Stimulated activated CD4-positive, alpha-beta T cell treated with anti-CD3 and anti-CD28 coated beads, Interleukin-12 subunit alpha, Interleukin-12 subunit beta, amount 100 ng/mL, for 4 hours (primary cell): ENCODE results near the gene RPS21.
A peak's percentile ranks its signal among the peaks of the same experiment; 100 is the strongest.

ENCODE experiments used
- DNase-seq: peaks from one replicate; pipeline ENCODE4 v3.0.0-alpha.2; 2020

RPS21 gene

DNA sequence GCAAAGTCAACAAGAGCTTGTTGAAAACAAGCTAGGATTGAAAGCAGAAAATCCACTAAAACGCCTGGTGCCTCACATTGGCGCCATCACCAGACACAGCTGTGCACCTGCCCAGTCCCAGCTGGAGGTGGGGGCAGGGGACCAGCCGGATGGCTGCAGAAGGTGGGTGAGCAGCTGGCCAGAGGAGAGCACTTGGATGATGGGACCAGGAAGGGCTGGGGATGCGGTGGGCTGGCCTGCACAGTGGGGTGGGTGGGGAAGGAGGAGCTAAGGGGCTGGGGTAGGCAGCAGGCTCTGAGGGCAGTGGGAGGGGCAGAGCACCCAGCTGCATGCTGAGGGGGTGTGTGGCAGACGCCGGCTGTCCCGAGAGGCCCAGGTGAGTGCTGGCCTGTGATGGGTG is 13.1 kb downstream of the RPS21 start:
- no peak for DNase-seq

DNA sequence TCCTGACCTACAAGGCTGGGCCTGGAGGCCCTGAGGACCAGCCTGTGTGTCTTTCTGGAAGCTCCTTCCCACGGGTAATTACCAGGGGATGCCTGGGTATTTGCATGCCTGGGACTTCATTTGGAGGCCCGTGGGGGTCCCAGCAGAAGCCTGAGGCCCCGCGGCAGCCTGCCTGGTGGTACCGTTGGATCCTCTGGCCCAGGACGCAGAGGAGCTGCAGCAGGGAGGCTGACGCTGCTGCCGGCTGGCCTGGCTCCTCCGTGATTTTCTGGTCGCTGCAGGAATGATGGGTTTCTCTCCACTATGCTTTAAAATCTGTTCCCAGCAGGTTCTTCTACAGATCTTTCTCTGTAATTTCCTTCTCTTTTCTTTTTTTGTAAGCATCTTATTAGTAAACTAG is 13.6 kb downstream of the RPS21 start:
- no peak for DNase-seq

DNA sequence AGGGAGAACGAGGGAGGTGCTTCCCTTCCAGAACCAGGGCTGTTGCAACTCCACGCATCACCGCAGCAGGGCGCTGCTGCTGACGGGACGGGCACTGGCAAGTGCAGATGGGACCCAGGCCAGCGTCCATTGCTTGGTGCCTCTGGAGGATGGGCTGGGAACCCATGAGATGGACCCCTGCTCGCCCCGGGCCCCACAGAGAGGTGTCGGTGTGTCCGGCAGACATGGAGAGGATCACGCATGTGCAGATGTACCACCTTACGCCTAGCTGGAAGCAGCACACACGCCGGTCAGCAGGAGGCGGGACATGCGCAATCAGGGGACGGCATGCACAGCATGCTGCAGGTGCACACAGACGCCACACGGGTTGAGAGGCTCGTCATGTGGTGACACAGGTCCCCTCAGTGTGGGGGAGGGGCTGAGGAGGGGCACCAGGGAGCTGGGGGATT is 14.5 kb downstream of the RPS21 start:
- no peak for DNase-seq

DNA sequence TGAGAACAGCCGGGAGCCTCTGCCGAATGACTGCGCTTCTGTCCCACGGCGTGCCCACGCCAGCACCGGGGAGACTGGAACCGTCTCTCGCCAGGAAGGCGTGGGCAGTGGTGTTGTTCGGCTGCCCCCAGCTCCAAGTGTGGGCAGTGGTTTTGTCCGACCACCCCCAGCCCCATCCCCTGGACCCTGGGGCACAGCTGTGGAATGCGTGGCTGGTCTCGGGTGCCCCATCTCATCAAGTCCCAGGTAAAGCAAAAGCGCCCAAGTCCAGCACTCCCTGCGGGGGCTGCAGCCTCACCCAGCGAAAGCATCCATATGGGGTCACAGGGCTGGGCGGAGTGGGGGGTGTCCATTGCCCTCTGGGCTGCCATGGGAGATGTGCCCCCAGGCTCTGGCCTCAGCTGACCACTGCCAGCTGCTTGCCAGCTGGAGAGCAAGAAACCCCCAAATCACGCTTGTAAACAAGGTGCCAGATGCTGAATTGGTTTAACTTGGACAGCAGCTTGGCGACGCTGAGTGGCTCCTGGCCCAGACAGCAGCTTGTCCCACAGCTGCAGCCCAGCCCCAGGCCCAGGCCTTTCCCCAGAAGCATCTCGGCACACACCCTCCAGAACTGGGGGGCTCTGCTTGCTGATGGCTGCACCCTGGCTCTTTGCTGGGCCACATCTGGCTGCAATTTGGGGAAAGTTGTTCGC is 15.7 kb downstream of the RPS21 start:
- no peak for DNase-seq

DNA sequence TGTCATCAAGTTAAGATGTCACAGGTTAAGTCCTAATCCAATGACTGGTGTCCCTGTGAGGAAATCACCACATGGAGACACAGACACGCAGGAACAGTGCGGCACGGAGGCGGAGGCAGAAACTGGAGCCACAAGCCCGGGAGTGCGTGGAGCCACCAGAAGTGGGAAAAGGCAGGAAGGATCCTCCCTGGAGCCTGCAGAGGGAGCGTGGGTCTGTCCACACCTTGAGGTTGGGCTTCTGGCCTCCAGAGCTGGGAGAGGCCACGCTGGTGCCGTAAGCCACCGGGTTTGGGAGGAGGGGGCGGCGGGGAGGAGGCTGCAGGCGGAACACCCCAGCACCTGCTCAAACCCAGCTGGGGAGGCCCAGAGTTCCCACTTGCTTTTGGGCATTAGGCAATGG is 16.4 kb downstream of the RPS21 start:
- DNase-seq: no peak

DNA sequence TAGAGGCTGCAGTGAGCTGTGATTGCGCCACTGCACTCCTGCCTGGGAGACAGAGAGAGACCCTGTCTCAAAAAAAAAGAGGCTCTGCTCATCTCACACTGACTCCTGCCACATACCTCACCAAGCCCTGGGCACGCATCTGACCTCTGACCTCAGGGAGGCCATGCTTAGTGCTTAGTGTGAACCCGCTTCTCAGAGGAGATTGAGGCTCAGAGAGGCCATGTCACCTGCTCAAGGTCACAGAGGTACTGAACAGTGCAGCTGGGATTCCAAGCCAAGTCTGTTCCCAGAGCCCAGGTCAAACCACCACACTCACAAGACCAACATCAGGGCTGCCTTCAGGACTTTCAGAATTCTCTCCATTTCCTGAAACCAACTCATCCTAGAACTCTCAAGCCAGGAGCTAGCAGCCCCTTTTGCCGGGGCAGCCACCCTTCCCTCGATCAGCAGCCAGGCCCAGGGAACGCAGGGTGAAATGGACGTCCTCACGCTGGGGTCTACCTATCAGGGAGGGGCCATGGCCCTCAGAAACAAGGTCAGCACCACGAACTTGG is 17.3 kb downstream of the RPS21 start:
- no peak for DNase-seq

DNA sequence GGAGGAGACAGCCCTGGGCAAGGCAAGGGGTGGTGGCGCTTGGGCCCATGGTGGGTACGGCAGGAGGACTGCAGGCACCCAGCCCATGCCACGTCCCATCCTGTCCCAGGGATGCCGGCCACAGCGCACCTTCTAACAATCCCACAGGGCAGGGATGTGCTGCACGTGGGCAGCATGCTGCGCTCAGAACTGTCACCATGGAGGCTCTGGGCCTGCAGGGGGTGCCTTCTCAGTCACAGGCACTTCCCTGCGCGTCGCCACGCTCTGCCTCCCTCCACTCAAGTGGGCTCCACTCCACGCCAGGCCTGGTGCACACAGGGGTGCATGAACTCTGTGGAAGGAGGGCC is 17.8 kb downstream of the RPS21 start:
- DNase-seq: no peak

DNA sequence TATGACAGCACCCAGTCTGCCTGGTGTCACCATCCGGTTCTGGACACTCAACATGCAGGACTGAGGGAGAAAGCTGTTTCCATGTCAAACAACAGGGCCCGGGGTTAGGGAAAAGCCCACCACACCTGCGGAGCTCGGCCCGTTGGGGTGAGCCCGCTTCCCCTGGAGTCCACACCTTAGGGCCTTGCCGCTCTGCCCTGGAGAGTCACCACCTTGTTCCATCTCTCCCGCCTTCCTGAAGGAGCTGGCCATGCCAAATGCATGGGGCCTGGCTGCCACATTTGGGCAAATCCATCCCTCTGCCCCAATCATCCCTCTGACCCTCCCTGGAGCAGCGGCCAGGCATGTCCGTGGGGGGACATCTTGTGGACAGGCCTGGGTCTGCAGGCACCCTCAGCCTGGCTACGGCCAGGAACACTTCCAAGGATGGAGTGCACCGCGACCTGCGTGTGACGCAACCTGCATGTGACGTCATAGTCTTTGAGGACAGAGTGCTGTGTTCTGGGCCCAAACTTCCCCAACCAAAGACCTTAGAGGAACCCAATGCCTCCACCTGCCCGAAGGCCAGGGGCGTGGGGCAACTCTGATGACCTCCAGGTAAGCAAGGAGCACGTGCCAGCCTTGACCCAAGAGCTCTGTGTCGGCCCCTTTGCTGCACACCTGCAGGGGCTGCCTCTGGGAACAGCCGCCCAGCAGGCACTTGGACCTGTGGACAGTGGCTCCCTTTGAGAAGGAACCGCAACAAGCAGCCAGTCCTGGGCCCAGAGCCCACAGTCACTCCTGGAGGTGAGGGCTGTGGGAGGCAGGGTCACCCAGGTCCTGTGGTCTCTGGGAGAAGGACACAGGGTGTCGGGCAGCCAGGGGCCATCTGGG is 18.4 kb downstream of the RPS21 start:
- no peak for DNase-seq

DNA sequence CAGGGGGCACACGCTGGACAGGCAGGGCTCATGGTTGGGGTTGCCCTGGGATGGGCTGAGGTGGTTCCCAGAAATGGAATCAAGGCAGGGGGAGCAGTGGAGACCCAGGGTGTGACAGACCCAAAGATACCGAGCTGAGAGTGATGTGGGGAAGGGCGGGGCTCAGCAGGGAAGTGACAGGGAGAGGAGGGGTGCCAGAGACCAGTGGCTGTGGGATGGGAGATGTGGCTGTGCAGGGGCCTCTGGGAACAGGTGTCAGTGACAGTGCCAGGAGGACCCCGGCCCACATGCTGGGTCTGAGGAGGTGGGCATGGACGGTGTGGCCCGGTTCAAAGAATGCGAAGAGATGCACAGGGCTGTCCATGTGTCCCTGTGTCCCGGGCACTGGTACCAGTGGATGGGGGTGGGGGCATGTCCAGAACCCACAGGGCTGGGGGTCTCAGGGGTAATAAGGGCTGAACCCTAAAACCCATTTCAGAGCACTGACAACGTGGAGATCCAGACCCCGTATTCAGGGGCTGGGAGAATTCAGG is 19.1 kb downstream of the RPS21 start:
- DNase-seq: no peak

DNA sequence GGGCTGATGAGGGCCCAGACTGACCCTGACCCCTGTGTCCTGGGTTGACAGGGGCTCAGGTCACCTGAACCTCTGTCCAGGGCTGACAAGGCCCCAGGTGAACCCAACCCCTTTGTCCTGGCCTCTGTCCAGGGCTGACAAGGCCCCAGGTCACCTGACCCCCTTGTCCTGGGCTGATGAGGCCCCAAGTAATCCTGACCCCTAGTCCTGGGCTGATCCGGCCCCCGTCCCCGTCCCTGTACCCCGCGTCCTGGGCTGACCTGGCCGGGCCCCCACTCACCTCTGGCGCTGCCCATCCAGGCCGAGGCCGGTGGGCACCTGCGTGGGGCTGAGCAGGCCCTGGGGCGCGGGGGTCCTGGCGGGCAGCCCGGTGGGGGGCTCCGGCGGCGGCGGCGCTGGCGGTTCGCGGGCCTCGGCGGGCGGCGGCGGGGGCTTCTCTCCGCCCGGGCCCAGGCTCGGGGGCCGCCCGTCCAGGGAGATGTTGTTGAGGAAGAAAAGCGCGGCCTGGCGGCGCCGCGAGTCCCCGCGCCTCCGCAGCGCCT is 19.8 kb downstream of the RPS21 start:
- DNase-seq: no peak

DNA sequence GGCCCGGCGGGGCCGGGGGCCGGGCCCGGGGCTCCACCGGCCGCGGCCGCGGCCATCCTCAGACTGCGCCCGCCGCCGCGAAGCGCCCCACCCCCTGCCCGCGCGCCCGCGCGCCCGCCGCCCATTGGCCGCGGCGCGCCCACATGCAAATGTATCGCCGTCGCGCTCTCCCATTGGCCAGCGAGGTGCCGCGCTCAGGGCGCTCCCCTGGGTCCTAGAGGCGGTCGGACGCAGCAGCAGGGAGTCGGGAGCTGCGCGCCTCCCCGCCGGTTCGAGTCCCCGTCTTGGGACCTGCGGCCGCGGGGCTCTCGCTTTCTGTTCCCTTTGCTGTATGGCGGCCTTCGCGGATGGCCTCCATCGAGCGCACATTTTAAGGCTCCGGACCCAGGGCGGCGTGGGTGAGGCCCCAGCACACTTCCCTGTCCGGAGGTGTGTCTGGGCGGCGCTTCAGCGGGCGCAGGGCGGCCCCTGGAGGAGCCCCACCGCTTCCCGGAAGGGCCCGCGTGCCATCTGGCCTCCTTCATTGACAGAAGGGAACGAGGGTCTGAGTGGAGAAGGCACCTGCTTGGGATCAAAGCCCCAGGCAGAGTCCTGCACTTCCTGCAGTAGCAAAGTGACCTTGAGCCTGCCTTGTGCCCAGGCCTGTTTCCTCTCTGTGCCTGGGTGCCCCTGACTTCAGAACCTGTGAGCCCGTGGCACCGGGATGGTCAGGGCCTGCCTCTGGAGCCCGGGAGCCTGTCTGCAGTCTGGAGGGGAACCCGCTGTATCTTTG is 20.5 kb downstream of the RPS21 start, which contains the start of gene CABLES2:
Gene CABLES2, minus strand, starts transcription at position 65 of the 772 bp plus-strand sequence. Its CDS starts 9 bp downstream, at position 56.
- DNase-seq: peak; percentile 86

DNA sequence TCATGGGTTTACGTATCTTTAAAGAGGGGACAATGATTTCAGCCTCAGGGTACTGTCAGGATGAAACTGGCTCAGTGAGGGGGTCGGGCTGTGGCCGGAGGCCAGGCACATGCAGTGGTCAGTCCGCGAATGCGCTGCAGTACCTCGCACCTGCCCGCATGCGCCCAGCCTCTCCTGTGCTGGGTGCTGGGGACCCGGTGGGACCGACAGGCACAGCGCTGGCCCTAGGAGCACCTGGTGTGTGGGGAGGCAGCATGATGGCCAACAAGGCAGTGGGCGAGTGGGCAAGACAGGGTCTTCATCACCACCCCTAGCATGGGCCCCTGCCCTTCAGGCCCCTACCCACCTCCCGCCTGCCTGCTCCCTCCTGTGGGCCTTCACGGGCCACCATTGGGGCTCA is 21.2 kb downstream of the RPS21 start:
- DNase-seq: no peak

DNA sequence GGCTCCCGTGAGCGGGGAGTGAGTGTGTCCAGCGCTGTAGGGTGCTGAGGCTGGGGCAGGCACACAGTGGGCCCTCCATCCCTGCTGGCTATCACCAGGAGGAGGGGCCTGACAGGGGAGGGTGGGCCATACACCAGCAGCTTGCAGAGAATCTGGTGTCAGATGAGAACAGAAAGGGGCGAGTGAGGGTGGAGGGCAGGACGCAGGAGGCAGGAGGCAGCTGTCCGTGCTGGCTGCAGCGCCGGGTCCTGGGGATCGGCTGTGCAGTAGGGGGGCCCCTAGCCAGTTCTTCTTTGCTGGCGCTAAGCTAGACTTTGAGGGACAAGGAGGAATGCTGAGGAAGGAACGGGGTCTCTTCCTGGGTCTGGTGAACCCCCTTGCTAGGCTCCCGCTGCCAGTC is 21.7 kb downstream of the RPS21 start:
- DNase-seq: no peak

DNA sequence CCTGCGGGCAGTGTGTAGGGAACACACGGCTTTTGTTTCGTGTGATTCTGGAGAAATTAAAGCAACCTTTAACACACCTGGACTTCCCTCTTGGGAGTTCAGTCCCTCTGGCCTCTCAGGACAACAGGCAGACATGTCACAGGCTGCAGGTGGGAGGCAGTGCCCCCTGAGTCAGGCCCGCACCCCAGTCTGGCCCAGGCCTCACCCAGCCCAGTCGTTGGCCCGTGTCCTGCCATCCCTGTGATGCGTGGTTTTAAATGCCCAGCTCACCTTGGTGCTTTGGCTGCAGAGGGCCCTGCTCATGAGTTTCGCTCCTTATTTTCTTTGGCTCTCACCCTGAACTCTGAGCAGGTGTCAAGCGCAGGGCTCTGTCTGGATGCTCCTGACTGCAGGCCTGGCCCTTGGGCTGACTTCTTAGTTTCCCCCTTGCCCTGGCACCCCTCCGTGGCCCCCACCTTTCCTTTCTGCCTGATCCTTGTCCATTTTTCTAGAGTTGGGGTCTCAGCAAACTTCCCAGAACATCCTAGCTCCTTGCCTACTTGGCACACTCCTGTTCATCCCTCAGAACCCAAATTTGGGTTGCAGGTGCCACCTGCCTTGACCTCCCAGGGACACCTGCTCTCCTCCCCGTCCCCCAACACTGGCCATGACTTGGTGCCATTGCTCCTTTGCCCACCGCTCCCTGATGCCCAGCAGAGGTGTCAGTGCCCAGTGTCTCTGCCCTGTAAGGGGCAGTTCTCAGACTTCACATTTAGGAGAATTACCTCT is 22.4 kb downstream of the RPS21 start:
- no peak for DNase-seq

DNA sequence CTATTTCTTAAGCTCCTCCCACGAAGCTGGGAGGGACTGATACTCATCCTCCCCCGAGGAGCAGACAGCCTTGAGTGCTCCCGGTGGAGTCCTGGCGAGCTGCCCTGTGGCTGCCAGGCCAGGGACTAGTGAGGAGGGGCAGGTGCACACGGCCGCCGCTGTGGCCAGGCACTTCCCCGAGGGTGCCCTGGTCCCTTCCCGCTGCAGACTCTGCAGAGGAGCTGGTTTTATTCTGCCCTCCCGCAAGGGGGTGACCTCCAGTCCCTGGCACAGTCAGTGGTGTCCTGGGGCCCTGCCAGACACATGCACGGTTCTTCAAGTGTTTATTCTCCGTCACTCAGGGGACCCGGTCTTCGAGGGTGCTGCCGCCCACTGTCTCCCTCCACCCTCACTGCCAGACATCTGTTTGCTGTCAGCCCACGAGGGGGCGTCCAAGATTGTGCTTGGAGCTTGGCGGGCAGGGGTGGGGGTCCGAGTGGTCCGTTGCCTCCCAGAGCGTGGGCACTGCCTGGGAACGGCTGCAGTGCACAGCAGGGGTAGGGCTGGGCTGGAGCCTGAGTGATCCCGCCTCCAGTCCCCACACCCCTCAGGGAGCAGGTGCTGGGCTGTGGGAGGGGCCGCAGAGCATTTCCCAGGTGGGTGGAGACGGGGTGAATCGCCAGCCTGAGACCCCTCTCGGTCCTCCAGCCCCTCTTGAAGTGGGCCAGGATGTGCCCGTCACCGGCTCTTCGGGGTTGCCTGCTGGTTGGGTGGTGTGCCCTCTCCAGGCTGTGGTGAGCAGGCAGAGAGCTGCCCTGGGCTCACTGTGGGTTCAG is 23.2 kb downstream of the RPS21 start:
- no peak for DNase-seq

DNA sequence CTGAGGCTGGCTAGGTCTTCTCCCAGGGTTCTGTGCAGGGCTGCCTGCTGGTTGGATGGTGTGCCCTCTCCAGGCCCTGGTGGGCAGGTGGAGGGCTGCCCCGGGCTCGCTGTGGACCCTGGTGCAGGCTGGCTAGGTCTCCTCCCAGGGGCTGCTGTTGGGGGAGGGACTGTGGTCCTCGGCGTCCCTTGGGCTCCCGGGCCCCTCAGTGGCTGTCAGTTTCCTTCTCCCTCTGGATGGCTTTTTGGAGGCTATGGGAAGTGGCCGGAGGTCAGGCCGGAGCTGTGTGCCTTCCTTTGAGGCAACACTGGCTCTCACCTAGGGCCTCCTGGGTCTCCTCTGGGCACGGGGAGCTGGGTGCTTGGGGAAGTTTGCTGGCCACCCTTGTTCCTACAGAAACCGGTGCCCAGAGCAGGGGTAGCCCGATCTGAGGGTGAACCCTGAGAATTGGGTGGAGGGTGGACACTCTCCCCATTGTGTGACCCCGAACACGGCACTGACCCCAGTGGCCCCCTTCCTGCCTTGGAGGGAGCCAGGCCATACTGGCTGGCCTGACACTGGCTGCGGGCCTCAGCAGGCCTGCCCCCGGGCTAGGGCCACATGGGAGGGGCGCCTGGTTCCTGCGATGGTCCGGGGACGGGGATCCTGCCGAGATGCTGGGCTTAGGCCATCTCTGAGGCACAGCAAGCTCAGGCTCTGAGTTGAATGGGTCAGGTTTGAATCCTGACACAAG is 24.0 kb downstream of the RPS21 start:
- DNase-seq: no peak

DNA sequence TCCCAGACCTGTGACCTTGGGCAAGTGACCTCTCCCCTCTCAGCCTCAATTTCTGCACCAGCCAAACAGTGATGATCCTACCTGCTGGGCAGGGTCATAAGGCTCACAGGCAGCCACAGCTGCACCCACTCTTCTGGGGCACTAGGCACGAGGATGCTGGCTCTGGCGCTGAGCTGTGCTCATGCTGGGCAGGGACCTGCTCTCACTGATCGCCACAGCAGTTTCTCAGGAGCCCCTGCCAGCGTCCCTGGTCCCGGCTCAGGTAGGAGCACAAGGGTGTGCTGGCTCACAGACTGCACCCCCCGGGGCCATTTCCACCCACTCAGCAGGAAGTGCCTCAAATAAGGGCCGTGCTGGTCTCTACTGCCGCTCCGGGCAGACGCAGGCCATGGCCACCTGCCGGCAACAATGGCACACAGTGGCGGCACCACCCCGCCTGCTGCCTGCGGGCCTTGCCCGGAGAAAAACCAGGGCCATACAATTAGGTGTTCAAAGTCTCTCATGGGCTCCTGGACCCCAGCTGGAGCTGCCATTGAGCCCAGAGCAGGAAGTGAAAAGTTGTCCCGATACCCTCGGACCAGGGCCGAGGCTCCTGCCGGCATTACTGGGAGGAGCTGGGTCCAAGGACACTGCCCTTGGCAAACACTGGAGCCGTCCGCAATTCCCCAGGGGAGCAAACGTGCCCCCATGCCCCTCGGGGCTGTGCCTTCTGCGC is 24.7 kb downstream of the RPS21 start:
- no peak for DNase-seq

DNA sequence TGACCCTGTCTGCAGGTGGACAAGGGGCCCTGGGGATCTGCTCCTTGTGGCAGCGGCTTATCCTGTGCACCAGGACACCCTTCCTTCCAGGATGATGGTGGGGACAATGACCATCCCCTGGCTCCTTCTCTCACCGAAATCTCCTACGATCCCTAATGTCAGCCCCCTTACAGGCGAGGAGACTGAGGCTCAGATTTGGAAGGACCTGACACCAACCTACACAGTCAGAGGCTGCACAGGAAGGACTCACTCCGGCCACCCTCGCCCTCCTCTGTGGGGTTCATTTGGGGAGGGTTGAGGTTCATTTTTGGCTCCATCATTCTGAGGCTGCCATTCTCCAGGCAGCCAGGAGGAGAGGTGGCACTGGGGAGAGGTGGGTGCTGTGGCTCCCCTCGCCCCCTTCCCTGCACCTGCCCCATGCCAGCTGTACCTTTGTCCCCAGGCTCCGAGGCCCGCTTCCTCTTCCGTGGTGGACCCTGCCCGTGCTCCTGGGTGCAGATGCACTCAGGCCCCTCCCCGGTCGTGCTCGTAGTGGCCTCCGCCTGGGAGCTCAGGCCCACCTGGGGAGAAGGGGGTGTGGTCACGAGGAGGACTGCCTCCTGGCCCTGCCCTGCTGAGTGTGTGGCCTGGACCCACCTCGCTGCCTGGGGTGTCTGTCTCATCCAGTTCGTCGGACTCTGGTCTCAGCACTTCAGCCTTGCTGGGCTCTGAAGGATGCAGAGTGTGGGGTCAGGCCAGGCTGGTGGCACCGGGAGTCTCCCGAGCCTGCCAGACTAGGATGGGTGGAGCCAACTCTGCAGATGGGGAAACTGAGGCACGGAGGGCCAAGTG is 25.5 kb downstream of the RPS21 start:
- DNase-seq: no peak
